RWPE2 (cell line): ENCODE data around the gene ICAM1.

ENCODE experiments used
- ATAC-seq: fragments of 200-7000 bp; cut with Tn5 transposase; 3 replicates; pipeline ENCODE4 v1.9.1; 2021; ENCODE audit warnings: low read depth
- DNase-seq: peaks from one replicate; pipeline ENCODE4 v3.0.0-alpha.2; 2020; ENCODE audit warnings: low spot score
- H3K27ac ChIP-seq: fragments of 450-650 bp; 2 replicates; pipeline ENCODE4 v1.5.1; 2017; ENCODE audit warnings: mild to moderate bottlenecking; ENCODE audit not compliant: poor library complexity, severe bottlenecking
- H3K27me3 ChIP-seq: fragments of 250-450 bp; sonication (Bioruptor Pico); 2 replicates; pipeline ENCODE4 v1.5.1; 2021; ENCODE audit warnings: mild to moderate bottlenecking, moderate library complexity; ENCODE audit not compliant: insufficient read depth, poor library complexity, severe bottlenecking
- H3K36me3 ChIP-seq: fragments of 250-450 bp; sonication (Bioruptor Pico); 2 replicates; pipeline ENCODE4 v1.5.1; 2020; ENCODE audit warnings: low read depth, mild to moderate bottlenecking, moderate library complexity
- H3K4me1 ChIP-seq: fragments of 250-450 bp; sonication (Bioruptor Pico); 2 replicates; pipeline ENCODE4 v1.5.1; 2021; ENCODE audit warnings: mild to moderate bottlenecking, moderate library complexity; ENCODE audit not compliant: insufficient read depth, poor library complexity, severe bottlenecking
- H3K4me3 ChIP-seq: fragments of 250-450 bp; sonication (Bioruptor Pico); 2 replicates; pipeline ENCODE4 v1.5.1; 2021; ENCODE audit warnings: mild to moderate bottlenecking, moderate library complexity; ENCODE audit not compliant: severe bottlenecking
- H3K9me3 ChIP-seq: fragments of 250-450 bp; sonication (Bioruptor Pico); 2 replicates; pipeline ENCODE4 v1.5.1; 2021; ENCODE audit warnings: mild to moderate bottlenecking, moderate library complexity; ENCODE audit not compliant: severe bottlenecking
- CTCF ChIP-seq: fragments of 450-650 bp; IDR thresholded peaks from one replicate; pipeline ENCODE4 v1.5.1; 2017; ENCODE audit warnings: mild to moderate bottlenecking, moderate library complexity; ENCODE audit not compliant: poor library complexity, severe bottlenecking

The ICAM1 gene

DNA sequence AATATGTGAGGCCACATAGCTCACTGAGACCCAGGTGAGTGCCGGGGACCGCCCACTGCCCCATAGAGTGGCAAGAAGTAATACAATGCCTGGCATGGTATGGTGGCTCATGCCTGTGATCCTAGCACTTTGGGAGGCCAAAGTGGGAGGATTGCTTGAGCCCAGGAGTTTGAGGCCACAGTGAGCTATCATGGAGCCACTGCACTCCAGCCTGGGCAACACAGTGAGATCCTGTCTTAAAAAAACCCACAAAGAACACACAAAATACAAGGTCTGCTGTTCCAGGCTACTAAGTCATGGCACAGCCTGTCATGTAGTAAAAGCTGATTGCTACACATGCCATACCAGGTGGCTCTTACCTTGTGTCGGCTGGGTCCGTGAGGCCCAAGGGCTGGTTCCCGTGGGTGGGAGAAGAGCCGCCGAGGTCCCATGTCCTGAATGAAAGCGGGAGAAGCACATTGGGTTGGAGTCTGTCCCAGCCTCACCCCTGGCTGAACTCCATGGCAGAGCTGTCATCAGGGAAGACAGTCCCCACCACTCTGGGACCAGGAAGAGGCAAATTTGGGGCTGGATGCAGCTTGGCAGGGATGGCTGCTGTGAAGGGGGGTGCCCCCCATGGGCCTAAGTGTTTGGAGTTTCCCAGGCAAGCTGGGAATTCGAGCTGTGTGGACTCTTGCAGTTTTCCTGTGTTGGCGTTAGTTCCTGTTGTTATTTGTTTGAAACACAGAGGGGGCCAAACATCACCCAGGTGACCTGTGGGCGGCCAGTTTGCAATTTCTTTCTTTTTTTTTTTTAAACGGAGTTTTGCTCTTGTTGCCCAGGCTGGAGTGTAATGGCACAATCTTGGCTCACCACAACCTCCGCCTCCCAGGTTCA lies 48.1 kb downstream of the ICAM1 start:
- Histone ChIP-seq H3K27ac (no peak overlapping the region), H3K9me3 (no peaks in the 10 kb centered on the region), H3K27me3 (no peaks in the 10 kb centered on the region), H3K4me3 (no peak overlapping the region), H3K4me1 (no peaks in the 10 kb centered on the region), H3K36me3 (peaks cover 53% of the 10 kb centered on the region)
- TF ChIP-seq CTCF: no peak
- no peak for DNase-seq
- no peak for ATAC-seq

GRCh38 chr19:10320602-10321416 lies 49.9 kb downstream of the ICAM1 start:
- TF ChIP-seq CTCF: no peak
- Histone ChIP-seq H3K4me1 (no peaks in the 10 kb centered on the region), H3K36me3 (peaks cover 64% of the 10 kb centered on the region), H3K9me3 (no peaks in the 10 kb centered on the region), H3K4me3 (no peak overlapping the region), H3K27me3 (no peaks in the 10 kb centered on the region), H3K27ac (no peak overlapping the region)
- DNase-seq (no peak), ATAC-seq (no peak)

DNA sequence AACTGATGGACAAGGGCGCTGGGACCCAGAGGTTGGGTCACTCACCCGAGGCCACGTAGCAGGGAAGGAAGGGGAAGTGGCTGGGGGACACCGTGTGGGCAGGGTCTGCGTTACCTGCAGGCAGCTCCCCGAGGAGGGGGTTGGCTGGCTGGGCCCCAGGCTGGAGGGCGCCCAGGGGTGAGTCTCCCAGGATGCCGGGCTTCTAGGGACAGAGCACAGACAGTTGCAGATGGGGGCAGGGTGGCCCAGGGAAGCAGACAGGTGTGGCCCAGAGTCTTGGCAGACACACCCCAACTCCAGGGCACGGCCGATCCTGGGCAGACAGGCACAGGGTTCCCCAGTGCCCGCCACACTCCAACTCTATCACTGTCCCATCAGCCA lies 50.5 kb downstream of the ICAM1 start:
- no peak for TF ChIP-seq CTCF
- no peaks in the 10 kb centered on the region for H3K4me1 ChIP-seq
- no peak overlapping the region for H3K4me3 ChIP-seq
- H3K27ac ChIP-seq: no peak overlapping the region
- ATAC-seq (no peak), DNase-seq (no peak)
- no peaks in the 10 kb centered on the region for H3K9me3 ChIP-seq
- peaks cover 70% of the 10 kb centered on the region for H3K36me3 ChIP-seq
- H3K27me3 ChIP-seq: no peaks in the 10 kb centered on the region

DNA sequence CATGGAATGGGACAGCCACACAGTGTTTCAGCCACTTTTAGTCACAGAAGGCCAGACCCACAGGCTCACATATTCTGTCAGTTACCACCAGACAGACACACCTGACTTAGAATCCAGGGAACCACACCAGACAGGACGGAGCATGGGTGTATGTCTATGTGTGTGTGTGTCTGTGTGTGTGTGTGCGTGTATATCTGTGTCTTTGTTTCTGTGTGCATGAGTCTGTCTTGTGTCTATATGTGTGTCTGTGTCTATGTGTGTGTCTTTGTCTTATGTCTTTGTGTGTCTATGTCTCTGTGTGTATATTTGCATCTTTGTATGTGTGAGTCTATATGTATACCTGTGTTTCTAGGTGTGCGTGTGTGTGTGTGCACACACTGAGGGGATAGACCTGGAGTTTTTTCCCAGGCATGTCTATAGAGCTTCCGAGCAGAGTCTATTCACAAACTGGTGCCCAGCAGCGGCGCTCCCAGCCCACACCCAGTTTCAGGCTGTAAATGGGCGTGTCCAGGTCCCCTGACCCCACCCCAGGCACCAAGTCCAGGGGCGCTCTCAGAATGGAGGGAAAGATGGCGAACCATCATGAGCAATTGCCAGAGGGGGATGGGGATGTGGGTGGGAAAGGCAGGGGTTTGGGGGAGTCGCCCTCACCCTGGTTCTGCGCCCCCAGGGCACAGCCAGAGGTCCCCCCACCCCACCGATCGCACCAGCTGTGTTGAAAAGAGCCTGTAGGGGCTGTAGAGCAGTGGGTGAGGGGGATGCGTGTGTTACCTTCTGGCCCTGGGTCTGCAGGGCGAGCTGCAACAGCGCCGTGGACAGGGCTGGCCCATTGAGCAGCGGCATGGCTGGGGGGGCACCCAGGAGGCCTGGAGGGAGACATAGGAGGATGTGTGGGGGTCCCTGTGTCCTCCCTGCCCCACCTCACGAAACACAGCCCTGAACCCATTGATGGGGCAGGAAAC lies 51.2 kb downstream of the ICAM1 start:
- Histone ChIP-seq H3K4me3 (no peak overlapping the region), H3K4me1 (no peaks in the 10 kb centered on the region), H3K36me3 (peaks cover 77% of the 10 kb centered on the region), H3K27me3 (no peaks in the 10 kb centered on the region), H3K27ac (no peak overlapping the region), H3K9me3 (no peaks in the 10 kb centered on the region)
- no peak for TF ChIP-seq CTCF
- no peak for ATAC-seq
- no peak for DNase-seq
